H9 (cell line): ENCODE measurements around the gene ELAC1. TPM values are rescaled to one million over a fixed set of nuclear protein-coding genes. Genes with fewer than 3 reads are reported as not detected.
A peak's percentile ranks its signal among the peaks of the same experiment; 100 is the strongest.

ENCODE experiments used
- DNase-seq: peaks from one replicate; pipeline ENCODE4 v3.0.0-alpha.2; 2017
- H2AFZ ChIP-seq: one replicate; pipeline ENCODE4 v1.6.1; 2013; ENCODE audit warnings: mild to moderate bottlenecking, low read length, control low read depth, moderate library complexity
- H2AK5ac ChIP-seq: 2 replicates; pipeline ENCODE4 v1.6.1; 2013; ENCODE audit warnings: low read length, control low read depth, mixed read lengths; ENCODE audit not compliant: insufficient read length
- H2BK120ac ChIP-seq: one replicate; pipeline ENCODE4 v1.6.1; 2013; ENCODE audit warnings: low read depth, mild to moderate bottlenecking, low read length, control low read depth, inconsistent platforms; ENCODE audit not compliant: poor library complexity, severe bottlenecking
- H2BK12ac ChIP-seq: 2 replicates; pipeline ENCODE4 v1.6.1; 2013; ENCODE audit warnings: low read length, control low read depth, mixed read lengths, low read depth; ENCODE audit not compliant: insufficient read length
- H2BK15ac ChIP-seq: 2 replicates; pipeline ENCODE4 v1.6.1; 2013; ENCODE audit warnings: low read depth, low read length, control low read depth
- H2BK20ac ChIP-seq: one replicate; pipeline ENCODE4 v1.6.1; 2013; ENCODE audit warnings: low read depth, mild to moderate bottlenecking, low read length, control low read depth, inconsistent platforms; ENCODE audit not compliant: poor library complexity, severe bottlenecking
- H2BK5ac ChIP-seq: 2 replicates; pipeline ENCODE4 v1.6.1; 2013; ENCODE audit warnings: low read length, control low read depth, mixed read lengths; ENCODE audit not compliant: insufficient read length
- H3K14ac ChIP-seq: 2 replicates; pipeline ENCODE4 v1.6.1; 2013; ENCODE audit warnings: low read length, control low read depth; ENCODE audit not compliant: insufficient read depth
- H3K18ac ChIP-seq: 2 replicates; pipeline ENCODE4 v1.6.1; 2013; ENCODE audit warnings: low read depth, mild to moderate bottlenecking, mixed read lengths, low read length, control low read depth; ENCODE audit not compliant: insufficient read length
- H3K23ac ChIP-seq: 2 replicates; pipeline ENCODE4 v1.6.1; 2013; ENCODE audit warnings: low read length, control low read depth, mixed read lengths, low read depth; ENCODE audit not compliant: insufficient read length
- H3K23me2 ChIP-seq: 2 replicates; pipeline ENCODE4 v1.6.1; 2013; ENCODE audit warnings: low read depth, mild to moderate bottlenecking, mixed read lengths, low read length, control low read depth; ENCODE audit not compliant: insufficient read length, poor library complexity, severe bottlenecking
- H3K27ac ChIP-seq: 2 replicates; pipeline ENCODE4 v1.5.1; 2013; ENCODE audit warnings: low read length, control low read depth, mixed read lengths, low read depth; ENCODE audit not compliant: insufficient read length
- H3K27me3 ChIP-seq: 2 replicates; pipeline ENCODE4 v1.6.1; 2013; ENCODE audit warnings: low read length, control low read depth, inconsistent platforms; ENCODE audit not compliant: insufficient read depth
- H3K4ac ChIP-seq: 2 replicates; pipeline ENCODE4 v1.6.1; 2013; ENCODE audit warnings: low read depth, mild to moderate bottlenecking, control low read depth, inconsistent platforms, low read length, moderate library complexity
- H3K4me1 ChIP-seq: 2 replicates; pipeline ENCODE4 v1.6.1; 2013; ENCODE audit warnings: low read length, control low read depth, inconsistent platforms; ENCODE audit not compliant: insufficient read depth
- H3K4me2 ChIP-seq: 2 replicates; pipeline ENCODE4 v1.6.1; 2013; ENCODE audit warnings: low read length, control low read depth, mixed read lengths; ENCODE audit not compliant: insufficient read length, insufficient read depth
- H3K56ac ChIP-seq: 2 replicates; pipeline ENCODE4 v1.6.1; 2013; ENCODE audit warnings: low read depth, mild to moderate bottlenecking, mixed read lengths, low read length, control low read depth; ENCODE audit not compliant: insufficient read length
- H3K79me1 ChIP-seq: 2 replicates; pipeline ENCODE4 v1.6.1; 2013; ENCODE audit warnings: low read depth, mild to moderate bottlenecking, moderate library complexity, low read length, control low read depth, inconsistent platforms; ENCODE audit not compliant: insufficient read depth, poor library complexity, severe bottlenecking
- H3K79me2 ChIP-seq: 2 replicates; pipeline ENCODE4 v1.6.1; 2013; ENCODE audit warnings: low read length, control low read depth, inconsistent platforms; ENCODE audit not compliant: insufficient read depth
- H3K9ac ChIP-seq: 2 replicates; pipeline ENCODE4 v1.6.1; 2013; ENCODE audit warnings: low read length, control low read depth, mixed read lengths; ENCODE audit not compliant: insufficient read length; ENCODE audit errors: extremely low read depth
- H3K9me3 ChIP-seq: one replicate; pipeline ENCODE4 v1.6.1; 2013; ENCODE audit warnings: low read depth, low read length, inconsistent platforms; ENCODE audit not compliant: control insufficient read depth
- H3T11ph ChIP-seq: one replicate; pipeline ENCODE4 v1.6.1; 2013; ENCODE audit warnings: mild to moderate bottlenecking, low read length, control low read depth, inconsistent platforms
- H4K20me1 ChIP-seq: one replicate; pipeline ENCODE4 v1.6.1; 2013; ENCODE audit not compliant: control insufficient read depth, insufficient read length, insufficient read depth
- H4K5ac ChIP-seq: 2 replicates; pipeline ENCODE4 v1.6.1; 2013; ENCODE audit warnings: low read depth, mild to moderate bottlenecking, mixed read lengths, low read length, control low read depth; ENCODE audit not compliant: insufficient read length
- H4K8ac ChIP-seq: replicated peaks from 2 replicates; pipeline ENCODE4 v1.6.1; 2013; ENCODE audit warnings: low read length, control low read depth, mixed read lengths, low read depth; ENCODE audit not compliant: insufficient read length
- H4K91ac ChIP-seq: 2 replicates; pipeline ENCODE4 v1.6.1; 2013; ENCODE audit warnings: low read depth, mild to moderate bottlenecking, moderate library complexity, mixed read lengths, low read length, control low read depth; ENCODE audit not compliant: insufficient read length
- H3K27ac Mint-ChIP-seq, 3 experiments: 2 replicates in 2 of 3; 3 replicates in 1 of 3; pipeline ENCODE4 v1.8.0; 2020 to 2021; ENCODE audit warnings: mixed read lengths in 3 of 3, mild to moderate bottlenecking in 1 of 3, moderate library complexity in 1 of 3
- H3K27me3 Mint-ChIP-seq: 2 replicates; pipeline ENCODE4 v1.8.0; 2021; ENCODE audit warnings: low read depth, mild to moderate bottlenecking, moderate library complexity, mixed read lengths
- H3K36me3 Mint-ChIP-seq, 3 experiments: 2 replicates in 2 of 3; 3 replicates in 1 of 3; pipeline ENCODE4 v1.8.0; 2020 to 2021; ENCODE audit warnings: low read depth in 3 of 3, mixed read lengths in 3 of 3; ENCODE audit not compliant: insufficient read depth in 1 of 3
- H3K4me1 Mint-ChIP-seq, 2 experiments: 2 replicates each; pipeline ENCODE4 v1.8.0; 2020; ENCODE audit warnings: mixed read lengths in 2 of 2
- H3K4me3 Mint-ChIP-seq, 2 experiments: 2 replicates in 1 of 2; 3 replicates in 1 of 2; pipeline ENCODE4 v1.8.0; 2020 to 2021; ENCODE audit warnings: mild to moderate bottlenecking in 2 of 2, mixed read lengths in 2 of 2, moderate library complexity in 1 of 2
- H3K9me3 Mint-ChIP-seq, 2 experiments: 2 replicates in 1 of 2; 3 replicates in 1 of 2; pipeline ENCODE4 v1.8.0; 2020; ENCODE audit warnings: mild to moderate bottlenecking in 2 of 2, mixed read lengths in 2 of 2, moderate library complexity in 1 of 2
- WGBS: extraction: QIAGEN DNeasy Blood & Tissue Kit; methylation state at CpG from one replicate; pipeline ENCODE4 v1.1.7; 2013; ENCODE audit warnings: missing lambda C conversion rate, low lambda C conversion rate, mixed read lengths; ENCODE audit not compliant: insufficient read length; ENCODE audit errors: extremely low coverage; 5-methylcytosine and 5-hydroxymethylcytosine counted together
- total RNA-seq: library from RNA; stranded (reverse); gene quantifications from 2 replicates; pipeline ENCODE4 v1.2.1, GENCODE V29; 2021
- TF ChIP-seq, protein P1 (sequence below): fragments of 200-600 bp; sonication (generic); conservative IDR thresholded peaks from 3 replicates; pipeline ENCODE4 v1.8.0; 2021; ENCODE audit warnings: antibody characterized with exemption, mild to moderate bottlenecking

ELAC1 gene
- total RNA-seq, 1 experiment from 2014 or later, result 5.7 TPM

GRCh38 chr18:50937183-50937582, 30.7 kb upstream of the ELAC1 start:
- TF ChIP-seq, protein P1, sequence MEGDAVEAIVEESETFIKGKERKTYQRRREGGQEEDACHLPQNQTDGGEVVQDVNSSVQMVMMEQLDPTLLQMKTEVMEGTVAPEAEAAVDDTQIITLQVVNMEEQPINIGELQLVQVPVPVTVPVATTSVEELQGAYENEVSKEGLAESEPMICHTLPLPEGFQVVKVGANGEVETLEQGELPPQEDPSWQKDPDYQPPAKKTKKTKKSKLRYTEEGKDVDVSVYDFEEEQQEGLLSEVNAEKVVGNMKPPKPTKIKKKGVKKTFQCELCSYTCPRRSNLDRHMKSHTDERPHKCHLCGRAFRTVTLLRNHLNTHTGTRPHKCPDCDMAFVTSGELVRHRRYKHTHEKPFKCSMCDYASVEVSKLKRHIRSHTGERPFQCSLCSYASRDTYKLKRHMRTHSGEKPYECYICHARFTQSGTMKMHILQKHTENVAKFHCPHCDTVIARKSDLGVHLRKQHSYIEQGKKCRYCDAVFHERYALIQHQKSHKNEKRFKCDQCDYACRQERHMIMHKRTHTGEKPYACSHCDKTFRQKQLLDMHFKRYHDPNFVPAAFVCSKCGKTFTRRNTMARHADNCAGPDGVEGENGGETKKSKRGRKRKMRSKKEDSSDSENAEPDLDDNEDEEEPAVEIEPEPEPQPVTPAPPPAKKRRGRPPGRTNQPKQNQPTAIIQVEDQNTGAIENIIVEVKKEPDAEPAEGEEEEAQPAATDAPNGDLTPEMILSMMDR, result no peak

More at GRCh38 chr18:50937183-50937582, 30.7 kb upstream of the ELAC1 start:
- H3K14ac ChIP-seq, result no peak overlapping the region
- no peak overlapping the region for H3K4me3 Mint-ChIP-seq
- H3K4me1 Mint-ChIP-seq, result peaks cover 0 to 3% of the 10 kb centered on the region in 2 experiments; a peak in 1 of 4 replicates
- H2BK120ac ChIP-seq, result no peak overlapping the region
- H4K8ac ChIP-seq, result no peak overlapping the region
- no peak overlapping the region for H2BK5ac ChIP-seq
- no peak overlapping the region for H3K27ac ChIP-seq
- H2BK12ac ChIP-seq, result no peak overlapping the region
- H3K9me3 Mint-ChIP-seq, result no peaks in the 10 kb centered on the region
- no peaks in the 10 kb centered on the region for H3K9me3 ChIP-seq
- no peak overlapping the region for H3T11ph ChIP-seq
- H2AK5ac ChIP-seq, result no peak overlapping the region
- H3K79me2 ChIP-seq, result no peaks in the 10 kb centered on the region
- no peak overlapping the region for H2AFZ ChIP-seq
- H4K5ac ChIP-seq, result no peak overlapping the region
- H3K4ac ChIP-seq, result no peak overlapping the region
- no peak overlapping the region for H3K4me2 ChIP-seq
- H3K36me3 Mint-ChIP-seq, result peaks cover 5 to 24% (median 22%) of the 10 kb centered on the region in 3 experiments; a peak in 5 of 7 replicates
- no peak overlapping the region for H4K91ac ChIP-seq
- H3K9ac ChIP-seq, result no peak overlapping the region
- no peak for DNase-seq
- no peaks in the 10 kb centered on the region for H4K20me1 ChIP-seq
- no peaks in the 10 kb centered on the region for H3K27me3 ChIP-seq
- no peak overlapping the region for H3K56ac ChIP-seq
- H3K79me1 ChIP-seq, result no peaks in the 10 kb centered on the region
- no peak overlapping the region for H3K18ac ChIP-seq
- no peak overlapping the region for H2BK15ac ChIP-seq
- H3K23ac ChIP-seq, result no peak overlapping the region
- no peaks in the 10 kb centered on the region for H3K27me3 Mint-ChIP-seq
- H3K23me2 ChIP-seq, result no peaks in the 10 kb centered on the region
- no peaks in the 10 kb centered on the region for H3K4me1 ChIP-seq
- 0 out of 7 replicates have a peak overlapping the region, but pooled peaks of 1 of the 3 experiments have one; percentile 7 for H3K27ac Mint-ChIP-seq
- WGBS, result no CpG with 5 or more reads among the region's 1 CpG
- no peak overlapping the region for H2BK20ac ChIP-seq
